Measurements from ENCODE around the gene GABRG2.

DNA sequence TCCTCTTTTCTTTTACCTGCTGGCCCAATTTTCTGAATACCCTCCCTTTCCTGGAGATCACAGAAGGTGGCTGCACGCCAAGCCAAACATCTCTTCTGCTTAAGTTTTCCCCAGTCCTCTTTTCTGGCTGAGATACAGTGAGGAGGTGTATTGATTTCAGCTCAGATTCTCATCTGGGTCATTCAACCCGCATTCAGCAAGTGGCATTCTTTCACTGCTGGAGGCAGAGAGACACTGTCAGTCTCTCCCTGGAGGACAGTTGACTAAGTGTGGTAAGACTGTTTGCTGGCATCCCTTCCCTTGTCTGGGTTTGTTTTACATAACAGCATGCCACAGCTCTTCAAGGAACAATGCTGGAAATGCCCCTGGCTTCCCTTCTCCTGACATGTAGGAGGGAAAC lies 60.5 kb downstream of the GABRG2 start:
- TF ChIP-seq, protein P1, sequence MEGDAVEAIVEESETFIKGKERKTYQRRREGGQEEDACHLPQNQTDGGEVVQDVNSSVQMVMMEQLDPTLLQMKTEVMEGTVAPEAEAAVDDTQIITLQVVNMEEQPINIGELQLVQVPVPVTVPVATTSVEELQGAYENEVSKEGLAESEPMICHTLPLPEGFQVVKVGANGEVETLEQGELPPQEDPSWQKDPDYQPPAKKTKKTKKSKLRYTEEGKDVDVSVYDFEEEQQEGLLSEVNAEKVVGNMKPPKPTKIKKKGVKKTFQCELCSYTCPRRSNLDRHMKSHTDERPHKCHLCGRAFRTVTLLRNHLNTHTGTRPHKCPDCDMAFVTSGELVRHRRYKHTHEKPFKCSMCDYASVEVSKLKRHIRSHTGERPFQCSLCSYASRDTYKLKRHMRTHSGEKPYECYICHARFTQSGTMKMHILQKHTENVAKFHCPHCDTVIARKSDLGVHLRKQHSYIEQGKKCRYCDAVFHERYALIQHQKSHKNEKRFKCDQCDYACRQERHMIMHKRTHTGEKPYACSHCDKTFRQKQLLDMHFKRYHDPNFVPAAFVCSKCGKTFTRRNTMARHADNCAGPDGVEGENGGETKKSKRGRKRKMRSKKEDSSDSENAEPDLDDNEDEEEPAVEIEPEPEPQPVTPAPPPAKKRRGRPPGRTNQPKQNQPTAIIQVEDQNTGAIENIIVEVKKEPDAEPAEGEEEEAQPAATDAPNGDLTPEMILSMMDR (conservative IDR thresholded peaks at IDR 0.05; ENCODE audit: low read length), result no peak
- TF ChIP-seq EZH2phosphoT487 (IDR thresholded peaks at IDR 0.05; ENCODE audit: borderline replicate concordance), result no peak

Data from Loucy (cell line).